ENCODE data around the gene C17orf107. TPM values are rescaled to one million over a fixed set of nuclear protein-coding genes. Genes with fewer than 3 reads are reported as not detected.

Gene C17orf107
- total RNA-seq, 1 donor from 2014 or later = not detected

- Histone ChIP-seq H3K27ac (peak overlapping the region; percentile 93 to 99), H3K36me3 (peaks cover 15 to 23% of the 10 kb centered on the region in 2 donors), H3K4me3 (peak overlapping the region; percentile 94 to 100), H3K9me3 (no peaks in the 10 kb centered on the region), H3K27me3 (no peaks in the 10 kb centered on the region), H3K4me1 (peaks cover 15 to 50% of the 10 kb centered on the region in 2 donors)
- intact Hi-C loops (cut with DNase I) = loop anchor here (1.0 kb wide), 1 partner anchor 48 kb away; the partner anchor contains the start of genes INCA1 and KIF1C
- TF ChIP-seq, protein P1, sequence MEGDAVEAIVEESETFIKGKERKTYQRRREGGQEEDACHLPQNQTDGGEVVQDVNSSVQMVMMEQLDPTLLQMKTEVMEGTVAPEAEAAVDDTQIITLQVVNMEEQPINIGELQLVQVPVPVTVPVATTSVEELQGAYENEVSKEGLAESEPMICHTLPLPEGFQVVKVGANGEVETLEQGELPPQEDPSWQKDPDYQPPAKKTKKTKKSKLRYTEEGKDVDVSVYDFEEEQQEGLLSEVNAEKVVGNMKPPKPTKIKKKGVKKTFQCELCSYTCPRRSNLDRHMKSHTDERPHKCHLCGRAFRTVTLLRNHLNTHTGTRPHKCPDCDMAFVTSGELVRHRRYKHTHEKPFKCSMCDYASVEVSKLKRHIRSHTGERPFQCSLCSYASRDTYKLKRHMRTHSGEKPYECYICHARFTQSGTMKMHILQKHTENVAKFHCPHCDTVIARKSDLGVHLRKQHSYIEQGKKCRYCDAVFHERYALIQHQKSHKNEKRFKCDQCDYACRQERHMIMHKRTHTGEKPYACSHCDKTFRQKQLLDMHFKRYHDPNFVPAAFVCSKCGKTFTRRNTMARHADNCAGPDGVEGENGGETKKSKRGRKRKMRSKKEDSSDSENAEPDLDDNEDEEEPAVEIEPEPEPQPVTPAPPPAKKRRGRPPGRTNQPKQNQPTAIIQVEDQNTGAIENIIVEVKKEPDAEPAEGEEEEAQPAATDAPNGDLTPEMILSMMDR (IDR thresholded peaks at IDR 0.05) = no peak
- peak; percentile 37 to 89 for DNase-seq (ENCODE audit: low spot score in 2 of 2)
Measured at GRCh38 chr17:4949321-4950074, 50.2 kb downstream of the C17orf107 start.

- H3K4me1 ChIP-seq = peaks cover 15 to 43% of the 10 kb centered on the region in 2 donors
- peak in 1 of 2 donors; percentile 76 for DNase-seq (ENCODE audit: low spot score in 2 of 2)
- no peaks in the 10 kb centered on the region for H3K27me3 ChIP-seq
- TF ChIP-seq, protein P1 (IDR thresholded peaks at IDR 0.05) = no peak
- intact Hi-C loops (cut with DNase I) = no loop called here
- H3K9me3 ChIP-seq = no peaks in the 10 kb centered on the region
- H3K4me3 ChIP-seq = peak overlapping the region; percentile 94 to 100
- peak overlapping the region; percentile 93 to 99 for H3K27ac ChIP-seq
- H3K36me3 ChIP-seq = peaks cover 10 to 16% of the 10 kb centered on the region in 2 donors
Measured at GRCh38 chr17:4950075-4950745, 50.9 kb downstream of the C17orf107 start.

- Histone ChIP-seq H3K4me1 (peaks cover 10 to 37% of the 10 kb centered on the region in 2 donors), H3K9me3 (no peaks in the 10 kb centered on the region), H3K36me3 (peaks cover 6 to 11% of the 10 kb centered on the region in 2 donors), H3K4me3 (peak within 1 kb of the TSS; percentile 94 to 100), H3K27me3 (no peaks in the 10 kb centered on the region), H3K27ac (peak within 1 kb of the TSS; percentile 93 to 99)
- TF ChIP-seq, protein P1 (IDR thresholded peaks at IDR 0.05) = no peak
- DNase-seq (ENCODE audit: low spot score in 2 of 2) = no peak
- intact Hi-C loops (cut with DNase I) = no loop called here
Measured at GRCh38 chr17:4950746-4951204, 51.4 kb downstream of the C17orf107 start, which contains the start of gene ENO3. TSS of gene ENO3 (plus strand) at chr17:4951119. CDS start at chr17:4951830, 711 bp downstream.

DNA sequence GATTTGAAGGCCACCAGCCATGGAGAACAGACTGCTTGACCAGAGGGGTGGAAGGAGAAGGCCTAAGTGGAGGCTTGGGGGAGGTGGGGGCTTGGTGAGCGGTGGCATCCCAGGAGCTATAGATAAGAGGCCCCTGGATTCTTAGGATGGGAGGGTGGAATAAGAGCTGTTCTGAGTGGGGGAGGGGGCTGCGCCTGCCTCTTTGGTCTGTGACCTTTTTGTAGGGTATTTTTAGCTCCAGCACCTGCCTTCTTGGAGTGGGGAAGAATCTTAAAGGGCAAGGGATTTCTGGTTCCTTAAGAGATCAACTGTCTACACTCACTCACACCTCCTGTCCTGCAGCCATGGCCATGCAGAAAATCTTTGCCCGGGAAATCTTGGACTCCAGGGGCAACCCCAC, 52.1 kb downstream of the C17orf107 start:
- Histone ChIP-seq H3K27ac (peak overlapping the region; percentile 93 to 99), H3K9me3 (no peaks in the 10 kb centered on the region), H3K4me3 (no peak overlapping the region), H3K4me1 (peaks cover 3 to 31% of the 10 kb centered on the region in 2 donors), H3K36me3 (peaks cover 0 to 4% of the 10 kb centered on the region in 2 donors), H3K27me3 (no peaks in the 10 kb centered on the region)
- TF ChIP-seq, protein P1 (IDR thresholded peaks at IDR 0.05) = no peak
- DNase-seq (ENCODE audit: low spot score in 2 of 2) = no peak
- intact Hi-C loops (cut with DNase I) = no loop called here

Other genes with a start within 250 kb of the C17orf107 start
- gene PELP1, start 195.4 kb upstream of the C17orf107 start, total RNA-seq = 22.8 TPM
- gene ARRB2, start 188.9 kb upstream of the C17orf107 start, total RNA-seq = 43.4 TPM
- gene MED11, start 168.1 kb upstream of the C17orf107 start, total RNA-seq = 10.9 TPM
- gene ZMYND15, start 159.7 kb upstream of the C17orf107 start, total RNA-seq = not detected
- 12.5 TPM for gene CXCL16, start 159.6 kb upstream of the C17orf107 start, total RNA-seq
- not detected for gene TM4SF5, start 127.7 kb upstream of the C17orf107 start, total RNA-seq
- not detected for gene VMO1, start 113.2 kb upstream of the C17orf107 start, total RNA-seq
- not detected for gene GLTPD2, start 110.6 kb upstream of the C17orf107 start, total RNA-seq
- 160 TPM for gene PSMB6, start 103.4 kb upstream of the C17orf107 start, total RNA-seq
- 64.5 TPM for gene PLD2, start 92.4 kb upstream of the C17orf107 start, total RNA-seq
- gene MINK1, start 66.2 kb upstream of the C17orf107 start, total RNA-seq = 45.6 TPM
- gene CHRNE, start 3.6 kb downstream of the C17orf107 start, total RNA-seq = not detected
- not detected for gene GP1BA, start 32.7 kb downstream of the C17orf107 start, total RNA-seq
- gene SLC25A11, start 40.5 kb downstream of the C17orf107 start, total RNA-seq = 56.2 TPM
- gene RNF167, start 40.7 kb downstream of the C17orf107 start, total RNA-seq = 164 TPM
- gene PFN1, start 49.0 kb downstream of the C17orf107 start, total RNA-seq = 1,046 TPM
- not detected for gene ENO3, start 51.6 kb downstream of the C17orf107 start, total RNA-seq
- 4.9 TPM for gene SPAG7, start 68.3 kb downstream of the C17orf107 start, total RNA-seq
- gene CAMTA2, start 88.1 kb downstream of the C17orf107 start, total RNA-seq = 72.1 TPM
- not detected for gene INCA1, start 98.0 kb downstream of the C17orf107 start, total RNA-seq
- gene KIF1C, start 98.4 kb downstream of the C17orf107 start, total RNA-seq = 94.0 TPM
- gene SLC52A1, start 135.9 kb downstream of the C17orf107 start, total RNA-seq = not detected
- 0.21 TPM for gene ZFP3, start 178.9 kb downstream of the C17orf107 start, total RNA-seq
- gene ZNF232, start 212.3 kb downstream of the C17orf107 start, total RNA-seq = 2.3 TPM
- gene USP6, start 216.5 kb downstream of the C17orf107 start, total RNA-seq = 0.11 TPM